RPMI7951 (cell line): ENCODE data around the gene GNB1. TPM values are rescaled to one million over a fixed set of nuclear protein-coding genes. Genes with fewer than 3 reads are reported as not detected.

Experiments used
- DNase-seq: peaks from one replicate; pipeline ENCODE4 v3.0.0-alpha.2; 2012; ENCODE audit warnings: low read depth
- total RNA-seq: library from RNA; depleted of rRNA; stranded (reverse); fragments of >200 nt; shearing (Covaris generic); gene quantifications from 2 replicates; pipeline ENCODE4 v1.2.3, GENCODE V29; 2014

The GNB1 gene
- total RNA-seq, 1 experiment from 2014 or later, result 97.9 TPM

DNA sequence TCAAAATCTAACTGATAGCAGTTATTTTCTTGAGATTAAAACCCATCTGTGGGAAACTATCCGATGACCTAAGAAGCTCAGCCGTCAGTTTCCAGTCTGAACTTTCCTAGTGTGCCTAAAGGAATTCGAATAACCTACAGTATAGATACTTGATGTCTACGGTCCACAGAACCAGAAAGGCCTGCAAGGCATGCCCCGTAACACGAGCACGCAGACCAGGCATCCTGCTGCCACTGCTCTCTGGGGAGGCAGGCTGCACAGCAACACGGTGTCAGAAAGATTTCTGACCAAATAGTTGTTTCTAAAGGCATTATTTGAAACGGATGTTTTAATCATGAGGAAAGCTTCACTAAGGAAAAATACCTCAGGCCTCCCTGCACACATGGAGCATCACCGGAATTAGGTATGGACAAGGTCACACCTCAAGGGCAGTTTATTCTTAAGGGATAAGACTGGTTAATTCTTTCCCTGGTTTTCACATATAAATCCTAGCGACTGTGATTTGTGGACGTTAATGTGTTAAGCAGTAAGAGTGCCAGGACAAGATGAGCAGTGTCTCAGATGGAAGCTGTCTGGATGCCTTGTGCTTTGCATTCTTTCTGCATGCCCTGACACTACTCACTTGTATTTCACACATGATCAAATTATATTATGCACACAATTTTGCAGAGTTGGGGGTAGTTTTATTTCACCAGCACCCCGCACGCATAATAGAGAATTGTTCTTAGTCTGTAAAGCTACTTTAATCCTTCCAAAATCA lies 63.6 kb downstream of the GNB1 start:
- DNase-seq, result no peak

- no peak for DNase-seq
Measured at GRCh38 chr1:1826356-1827088, 64.4 kb downstream of the GNB1 start.

GRCh38 chr1:1825217-1825616 lies 65.7 kb downstream of the GNB1 start:
- DNase-seq, result no peak

DNA sequence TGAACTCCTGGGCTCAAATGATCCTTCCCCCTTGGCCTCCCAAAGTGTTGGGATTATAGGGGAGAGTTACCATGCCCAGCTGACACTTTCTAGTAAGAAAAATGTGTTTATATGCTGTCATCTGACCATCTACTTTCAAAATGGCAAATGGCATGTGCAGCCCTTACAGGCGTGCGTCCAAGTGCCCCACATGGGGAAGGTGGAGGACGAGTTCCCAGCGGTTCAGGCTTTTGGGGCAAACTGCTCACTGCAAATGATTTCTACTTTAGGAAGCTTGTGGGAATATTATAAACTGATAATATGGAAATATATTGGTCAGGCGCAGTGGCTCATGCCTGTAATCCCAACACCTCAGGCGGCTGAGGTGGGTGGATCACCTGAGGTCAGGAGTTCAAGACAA lies 71.1 kb downstream of the GNB1 start:
- DNase-seq, result no peak

DNA sequence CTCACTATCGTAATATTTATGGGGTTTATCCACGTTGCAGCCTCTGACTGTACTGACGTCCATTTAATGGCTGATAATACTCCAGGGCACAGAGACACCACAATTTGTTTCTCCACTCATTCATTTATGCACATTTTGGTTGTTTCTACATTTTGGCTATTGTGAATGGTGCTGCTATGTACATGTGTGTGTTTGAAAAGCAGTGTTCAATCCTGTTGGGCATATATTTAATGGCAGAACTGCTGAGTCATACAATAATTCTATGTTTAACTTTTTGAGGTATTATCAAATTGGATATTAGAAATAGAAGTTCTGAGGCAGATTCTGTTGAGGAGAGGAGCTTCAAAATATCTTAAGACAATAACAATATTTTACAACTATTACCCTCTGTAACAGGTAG lies 73.7 kb downstream of the GNB1 start:
- no peak for DNase-seq

DNA sequence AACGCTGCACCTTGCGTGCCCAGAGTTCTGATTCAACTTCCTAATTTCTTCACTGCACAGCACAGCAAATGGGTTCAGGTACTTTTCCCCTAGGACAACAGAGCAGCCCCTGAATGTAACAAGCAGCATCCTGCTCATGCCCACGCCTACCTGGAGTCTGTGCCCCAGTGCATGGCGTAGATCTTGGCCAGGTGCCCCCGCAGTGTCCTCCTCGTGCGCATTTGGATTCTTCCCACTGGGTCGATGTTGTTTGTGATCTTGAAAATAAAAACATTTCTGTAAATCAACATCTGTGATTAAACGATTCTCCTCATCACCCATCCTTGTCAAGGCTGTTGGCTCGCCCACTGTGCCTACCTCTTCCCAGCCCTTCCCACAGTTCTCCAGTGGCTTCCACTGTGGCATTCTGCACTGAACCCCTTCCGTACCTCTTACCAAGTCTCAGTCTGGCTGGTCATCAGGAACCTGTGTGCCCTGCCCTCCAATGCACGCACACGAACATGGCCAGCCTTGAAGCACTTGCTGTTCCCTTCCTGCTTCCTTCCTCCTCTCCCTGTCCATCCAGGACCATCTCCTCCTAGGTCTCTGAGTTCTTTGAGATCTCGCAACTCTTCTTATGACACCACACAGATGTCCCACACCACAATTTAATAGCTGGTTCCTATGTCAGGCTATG lies 75.1 kb downstream of the GNB1 start:
- DNase-seq, result no peak

DNA sequence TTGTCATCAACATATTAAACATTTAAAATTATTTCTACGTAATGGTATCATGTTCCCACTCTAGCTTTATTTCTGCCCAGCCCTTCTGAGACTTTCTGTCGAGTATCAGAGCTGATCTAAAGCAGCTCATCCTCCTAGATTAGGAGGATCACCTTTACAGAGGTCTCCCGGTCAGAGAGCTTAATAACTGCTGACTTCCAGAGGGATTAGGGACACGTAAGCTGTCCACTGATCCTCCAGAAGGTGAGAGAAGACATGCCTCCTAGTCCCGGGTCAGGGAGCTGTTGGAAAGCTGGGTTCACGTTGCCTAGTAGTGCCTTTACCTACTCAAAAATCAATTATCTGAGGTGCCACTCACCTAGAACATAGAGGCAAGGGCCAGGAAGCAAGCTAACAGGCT lies 81.4 kb downstream of the GNB1 start:
- DNase-seq, result no peak

DNA sequence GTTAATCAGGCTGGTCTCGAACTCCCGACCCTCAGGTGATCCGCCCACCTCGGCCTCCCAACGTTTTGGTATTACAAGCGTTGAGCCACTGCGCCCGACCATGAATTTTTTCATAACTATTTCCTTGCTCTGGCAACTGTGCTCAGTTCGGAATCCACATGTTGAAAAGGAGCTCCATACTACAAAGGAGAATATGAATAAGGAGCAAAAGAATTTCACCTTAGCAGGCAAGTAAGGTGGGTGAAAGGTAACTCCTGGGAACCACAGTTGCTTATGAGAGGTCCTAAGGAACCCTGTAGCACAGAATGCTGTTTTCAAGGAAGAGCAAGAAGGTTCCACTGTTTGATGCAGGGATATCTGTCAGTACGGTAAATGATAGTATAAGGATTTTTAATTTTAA lies 82.7 kb downstream of the GNB1 start:
- DNase-seq, result no peak

- DNase-seq, result no peak
Measured at GRCh38 chr1:1806890-1807289, 84.0 kb downstream of the GNB1 start.

GRCh38 chr1:1804301-1804700 lies 86.6 kb downstream of the GNB1 start:
- DNase-seq, result no peak

DNA sequence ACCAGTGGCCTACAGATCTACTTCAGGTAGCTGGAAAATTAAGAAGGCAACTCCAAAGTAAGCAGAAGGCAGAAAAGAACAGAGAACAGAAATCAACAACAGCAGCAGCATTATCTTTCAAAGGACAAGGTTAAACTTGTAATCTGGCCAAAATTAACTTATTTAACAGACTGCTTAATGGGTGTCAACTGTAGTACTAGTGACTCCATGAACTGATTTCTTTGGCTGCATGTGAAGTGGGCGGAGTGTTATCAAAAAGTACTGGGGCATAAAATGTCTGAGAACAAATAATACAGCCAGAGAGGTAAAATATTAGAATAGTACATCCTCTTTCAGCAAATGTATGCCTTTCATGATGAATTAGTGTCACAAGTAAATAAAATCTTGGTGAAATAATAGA lies 88.0 kb downstream of the GNB1 start:
- DNase-seq, result no peak

DNA sequence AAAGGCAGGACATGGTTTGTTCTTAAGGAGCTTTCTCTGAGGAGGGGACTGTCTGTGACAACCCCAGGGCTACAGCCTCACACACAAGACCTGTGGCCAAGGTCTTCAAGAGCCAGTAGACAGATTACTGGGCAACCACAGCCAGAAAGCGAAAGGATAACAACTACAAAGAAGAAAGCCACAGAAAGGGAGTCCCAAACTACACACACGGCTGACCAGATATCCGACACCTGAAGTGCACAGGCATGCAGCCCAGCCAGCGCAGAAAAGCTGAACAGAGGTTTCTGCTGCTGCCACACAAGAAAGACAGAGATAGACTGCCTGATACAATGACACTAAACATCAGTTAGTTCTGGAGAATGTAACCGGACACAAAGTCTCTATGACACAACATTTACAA lies 91.2 kb downstream of the GNB1 start:
- no peak for DNase-seq

- no peak for DNase-seq
Measured at GRCh38 chr1:1797731-1798341, 93.1 kb downstream of the GNB1 start.

DNA sequence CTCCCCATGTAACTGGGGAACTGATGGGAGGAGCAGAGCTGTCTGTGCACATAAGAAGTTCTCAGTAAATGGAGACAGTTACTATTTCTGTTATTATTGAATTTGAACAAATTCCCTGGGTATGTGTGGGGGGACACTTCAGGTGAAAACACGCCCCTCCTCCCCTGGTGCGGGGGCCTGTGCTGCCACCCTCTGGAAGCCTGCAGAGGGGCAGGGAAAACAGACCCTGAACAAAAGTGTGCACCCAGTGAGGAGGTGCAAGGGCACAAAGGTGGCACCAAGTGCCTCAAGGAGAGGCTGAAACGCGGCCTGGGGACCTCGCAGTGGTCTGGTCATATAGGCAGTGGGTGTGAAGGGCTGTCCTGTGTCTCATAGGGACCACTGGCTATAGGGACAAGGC lies 94.4 kb downstream of the GNB1 start:
- no peak for DNase-seq

- no peak for DNase-seq
Measured at GRCh38 chr1:1794999-1795398, 95.9 kb downstream of the GNB1 start.

GRCh38 chr1:1793481-1794244 lies 97.2 kb downstream of the GNB1 start:
- DNase-seq, result no peak

- no peak for DNase-seq
Measured at GRCh38 chr1:1788646-1789431, 102.0 kb downstream of the GNB1 start.

- no peak for DNase-seq
Measured at GRCh38 chr1:1788136-1788535, 102.8 kb downstream of the GNB1 start.

GRCh38 chr1:1786836-1787605 lies 103.9 kb downstream of the GNB1 start:
- DNase-seq, result no peak

- no peak for DNase-seq
Measured at GRCh38 chr1:1785666-1786065, 105.2 kb downstream of the GNB1 start.
